HG03280 (cell line): ENCODE data around the gene EQTN.
"Not testable (repeated sequence)": the region's sequence is repeated elsewhere in the genome, so short reads cannot be mapped to it uniquely, and the experiment has no call there.

Experiments used
- ATAC-seq: cut with Tn5 transposase; IDR thresholded peaks from one replicate; pipeline ENCODE4 v1.9.1; 2021; ENCODE audit warnings: mild to moderate bottlenecking, moderate library complexity; ENCODE audit not compliant: unreplicated experiment

The EQTN gene

GRCh38 chr9:27293996-27294395, 3.0 kb downstream of the EQTN start:
- no peak for ATAC-seq

GRCh38 chr9:27292659-27293405, 4.1 kb downstream of the EQTN start:
- ATAC-seq, result no peak

- no peak for ATAC-seq
Observed at GRCh38 chr9:27291292-27291691, 5.7 kb downstream of the EQTN start.

GRCh38 chr9:27282269-27282668, 14.7 kb downstream of the EQTN start:
- no peak for ATAC-seq

- no peak for ATAC-seq
Observed at GRCh38 chr9:27280860-27281259, 16.1 kb downstream of the EQTN start.

GRCh38 chr9:27280249-27280648, 16.7 kb downstream of the EQTN start:
- no peak for ATAC-seq

GRCh38 chr9:27279611-27280010, 17.3 kb downstream of the EQTN start:
- ATAC-seq, result no peak

- ATAC-seq, result no peak
Observed at GRCh38 chr9:27278374-27278773, 18.6 kb downstream of the EQTN start.

- no peak for ATAC-seq
Observed at GRCh38 chr9:27276193-27277030, 20.5 kb downstream of the EQTN start.

- ATAC-seq, result no peak
Observed at GRCh38 chr9:27273186-27273585, 23.8 kb downstream of the EQTN start.

- no peak for ATAC-seq
Observed at GRCh38 chr9:27272103-27272502, 24.8 kb downstream of the EQTN start.

- no peak for ATAC-seq
Observed at GRCh38 chr9:27261517-27262211, 35.3 kb downstream of the EQTN start.

- no peak for ATAC-seq
Observed at GRCh38 chr9:27260789-27261516, 36.0 kb downstream of the EQTN start.

- ATAC-seq, result no peak
Observed at GRCh38 chr9:27258662-27259061, 38.3 kb downstream of the EQTN start.

- ATAC-seq, result no peak
Observed at GRCh38 chr9:27248702-27249101, 48.2 kb downstream of the EQTN start.

- ATAC-seq, result peak; percentile 75
Observed at GRCh38 chr9:27247756-27248155, 49.2 kb downstream of the EQTN start.

GRCh38 chr9:27239648-27240047, 57.3 kb downstream of the EQTN start:
- ATAC-seq, result not testable (repeated sequence)
